Spleen (tissue), 7 donors: ENCODE results near the gene MPP7.

Experiments used
- POLR2A ChIP-seq, 3 donors: fragments of 450-650 bp; IDR thresholded peaks; one replicate each; pipeline ENCODE4 v1.5.1; 2017; ENCODE audit warnings: antibody characterized with exemption in 3 of 3, mild to moderate bottlenecking in 1 of 3
- POLR2AphosphoS5 ChIP-seq, 3 donors: sonication (generic); formaldehyde crosslinking; IDR thresholded peaks; one replicate each; pipeline ENCODE4 v1.5.1; 2017; ENCODE audit warnings: antibody characterized with exemption in 3 of 3
- TF ChIP-seq, protein P1 (sequence below), 11 experiments: fragments of 200-600 bp in 7 of 11; fragments of 450-650 bp in 4 of 11; sonication (generic) in 4 of 11; IDR thresholded peaks in 8 of 11; conservative IDR thresholded peaks in 3 of 11; 1 replicate in 7 of 11; 2 replicates in 4 of 11; pipeline versions ENCODE4 v1.4.0 to v1.8.0; 2016 to 2021; ENCODE audit warnings: antibody characterized with exemption in 11 of 11, inconsistent platforms in 4 of 11, mild to moderate bottlenecking in 1 of 11
- donor health status: DM: no; HTN: no; CAD: no; lungs with moderate emphysema.
- donor health status: DM: no; HTN: no; CAD: no.
- donor health status: DM: no; HTN: no; CAD: no.

DNA sequence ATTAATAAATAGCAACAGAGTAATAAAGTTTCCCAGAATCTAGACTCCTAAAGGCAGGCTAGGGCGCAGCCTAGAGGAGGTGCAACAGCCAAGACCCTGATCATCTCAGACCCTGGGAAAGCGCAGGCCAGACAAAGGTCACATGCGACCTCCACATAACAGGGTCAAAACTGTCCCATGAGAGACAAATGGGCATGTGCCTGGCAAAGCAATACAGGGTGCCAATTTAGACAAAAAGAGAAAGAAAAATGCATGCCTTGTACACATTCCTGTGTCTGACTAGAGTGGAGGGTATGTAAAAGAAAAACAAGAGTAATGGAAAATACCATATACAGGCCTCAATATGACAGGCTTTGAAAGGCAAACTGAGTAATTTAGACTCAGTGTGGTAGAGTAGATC, 22.2 kb downstream of the MPP7 start:
- TF ChIP-seq, protein P1, sequence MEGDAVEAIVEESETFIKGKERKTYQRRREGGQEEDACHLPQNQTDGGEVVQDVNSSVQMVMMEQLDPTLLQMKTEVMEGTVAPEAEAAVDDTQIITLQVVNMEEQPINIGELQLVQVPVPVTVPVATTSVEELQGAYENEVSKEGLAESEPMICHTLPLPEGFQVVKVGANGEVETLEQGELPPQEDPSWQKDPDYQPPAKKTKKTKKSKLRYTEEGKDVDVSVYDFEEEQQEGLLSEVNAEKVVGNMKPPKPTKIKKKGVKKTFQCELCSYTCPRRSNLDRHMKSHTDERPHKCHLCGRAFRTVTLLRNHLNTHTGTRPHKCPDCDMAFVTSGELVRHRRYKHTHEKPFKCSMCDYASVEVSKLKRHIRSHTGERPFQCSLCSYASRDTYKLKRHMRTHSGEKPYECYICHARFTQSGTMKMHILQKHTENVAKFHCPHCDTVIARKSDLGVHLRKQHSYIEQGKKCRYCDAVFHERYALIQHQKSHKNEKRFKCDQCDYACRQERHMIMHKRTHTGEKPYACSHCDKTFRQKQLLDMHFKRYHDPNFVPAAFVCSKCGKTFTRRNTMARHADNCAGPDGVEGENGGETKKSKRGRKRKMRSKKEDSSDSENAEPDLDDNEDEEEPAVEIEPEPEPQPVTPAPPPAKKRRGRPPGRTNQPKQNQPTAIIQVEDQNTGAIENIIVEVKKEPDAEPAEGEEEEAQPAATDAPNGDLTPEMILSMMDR (IDR thresholded peaks at IDR 0.05 in 8 of 11, conservative IDR thresholded peaks at IDR 0.05 in 3 of 11), result no peak
- no peak for TF ChIP-seq POLR2A (IDR thresholded peaks at IDR 0.05)
- TF ChIP-seq POLR2AphosphoS5 (IDR thresholded peaks at IDR 0.05), result no peak
